PC-3 (cell line): Measurements from ENCODE around the gene NFYA.

Experiments used
- CTCF ChIP-seq: fragments of 300-600 bp; sonication (generic); conservative IDR thresholded peaks from 2 replicates; pipeline ENCODE4 v1.5.1; 2017; ENCODE audit warnings: antibody characterized with exemption, low read depth, mild to moderate bottlenecking, low read length
- EZH2 ChIP-seq: fragments of 300-600 bp; sonication (generic); IDR thresholded peaks from one replicate; pipeline ENCODE4 v1.6.1; 2017; ENCODE audit warnings: antibody characterized with exemption, mild to moderate bottlenecking, low read length; ENCODE audit not compliant: unreplicated experiment
- EZH2phosphoT487 ChIP-seq: fragments of 300-600 bp; sonication (generic); IDR thresholded peaks from 2 replicates; pipeline ENCODE4 v1.6.1; 2018; ENCODE audit warnings: mild to moderate bottlenecking, antibody characterized with exemption, low read length, borderline replicate concordance

DNA sequence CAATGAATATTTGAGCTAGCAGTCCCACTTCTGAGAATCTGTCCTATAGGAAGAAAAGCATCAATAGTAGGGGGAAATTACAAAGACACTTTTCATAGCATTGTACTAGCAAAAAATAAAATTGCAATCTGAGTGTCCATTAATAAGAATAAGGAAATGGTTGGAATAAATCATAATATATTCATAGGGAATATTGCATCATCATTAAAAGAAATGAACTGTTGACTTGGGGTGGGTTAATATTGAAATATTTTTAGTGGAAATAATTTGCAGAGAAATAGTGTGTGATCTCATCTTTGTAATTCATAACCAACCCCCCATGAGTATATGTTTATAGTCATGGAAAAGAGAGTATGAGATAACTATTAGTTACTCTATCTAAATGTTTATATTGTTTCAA, 12.4 kb downstream of the NFYA start:
- no peak for TF ChIP-seq CTCF
- TF ChIP-seq EZH2phosphoT487, result no peak
- TF ChIP-seq EZH2, result no peak
